Measurements from ENCODE around the gene TDRD7.

Gene TDRD7

GRCh38 chr9:97376902-97377301, 35.0 kb upstream of the TDRD7 start:
- no peak overlapping the region for H3K4me3 ChIP-seq (ENCODE audit: low read length)
- no peak for TF ChIP-seq ZNF274 (IDR thresholded peaks at IDR 0.05; ENCODE audit: low read depth, low read length)

- no peak for TF ChIP-seq ZNF274 (IDR thresholded peaks at IDR 0.05; ENCODE audit: low read depth, low read length)
- H3K4me3 ChIP-seq (ENCODE audit: low read length) = no peak overlapping the region
Observed at GRCh38 chr9:97382099-97382718, 29.7 kb upstream of the TDRD7 start.

DNA sequence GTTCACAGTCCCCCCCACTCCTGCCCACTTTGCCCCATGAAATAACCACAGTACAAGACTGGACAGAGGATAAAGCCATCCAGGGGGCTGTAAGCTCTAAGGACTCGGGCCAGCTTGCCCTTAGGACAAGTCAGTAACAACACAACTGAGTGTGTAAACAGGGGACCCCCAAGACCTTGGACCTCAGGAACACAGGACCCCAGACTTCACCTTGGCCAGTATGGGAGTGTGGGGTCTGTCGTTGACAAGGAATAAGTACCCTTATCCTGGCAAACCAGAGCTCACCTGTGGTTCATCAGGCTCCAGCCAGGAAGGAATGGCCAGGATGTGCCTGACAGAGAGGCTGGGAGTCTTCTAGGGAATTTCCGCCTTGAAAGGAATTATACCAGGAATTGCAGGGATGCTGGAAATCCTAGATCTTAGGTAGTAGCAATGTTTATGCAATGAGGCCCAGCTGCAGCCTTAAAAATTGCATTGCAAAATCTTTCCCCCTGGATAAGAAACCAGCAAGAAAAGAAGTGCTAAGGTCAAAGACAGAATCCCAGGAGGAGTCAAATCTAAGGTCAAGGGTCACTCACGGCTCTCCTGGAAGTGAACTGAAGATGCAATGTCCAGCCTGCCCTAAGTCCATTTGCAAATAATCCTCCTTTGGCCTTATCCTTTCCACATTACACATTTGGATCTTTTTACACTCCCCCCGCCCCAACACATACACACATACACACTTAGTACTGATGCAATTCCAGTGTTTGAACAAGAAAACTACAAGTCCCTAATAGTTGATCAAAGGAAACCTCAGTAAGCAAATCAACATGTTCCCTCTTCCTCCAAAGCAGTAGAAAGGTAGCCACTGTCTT, 27.3 kb upstream of the TDRD7 start:
- TF ChIP-seq ZNF274 (IDR thresholded peaks at IDR 0.05; ENCODE audit: low read depth, low read length) = no peak
- no peak overlapping the region for H3K4me3 ChIP-seq (ENCODE audit: low read length)

DNA sequence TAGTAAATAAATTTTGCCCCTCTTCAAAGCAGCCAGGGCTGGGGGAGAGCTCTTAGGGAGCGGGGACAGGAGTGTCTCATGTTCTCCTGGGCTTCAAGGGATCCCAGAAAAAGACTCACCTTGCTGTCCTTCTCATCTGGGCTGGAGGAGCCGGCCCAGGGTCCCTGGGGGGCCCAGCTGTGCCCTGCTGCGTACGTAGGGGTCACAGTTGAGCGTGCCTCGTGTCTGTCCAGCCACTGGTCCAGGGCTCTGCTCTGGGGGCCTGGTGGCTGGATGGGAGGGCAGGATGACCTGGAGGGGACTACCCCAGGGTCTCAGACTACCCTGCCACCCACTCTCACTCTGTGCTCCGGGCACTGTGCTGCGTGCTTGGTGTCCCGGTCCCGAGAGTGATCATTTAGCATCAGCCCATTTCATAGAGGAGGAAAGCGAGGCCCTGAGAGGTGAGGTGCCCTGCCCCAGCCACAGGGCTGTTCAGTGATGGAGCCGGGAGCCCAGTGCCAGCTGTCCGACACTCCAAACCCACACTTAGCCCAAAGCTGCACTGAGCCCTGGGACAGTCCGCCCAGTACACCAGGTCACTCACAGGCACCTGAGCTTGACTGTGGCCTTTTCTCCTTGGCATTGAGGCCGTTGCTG, 26.2 kb upstream of the TDRD7 start:
- H3K4me3 ChIP-seq (ENCODE audit: low read length) = no peak overlapping the region
- TF ChIP-seq ZNF274 (IDR thresholded peaks at IDR 0.05; ENCODE audit: low read depth, low read length) = no peak

DNA sequence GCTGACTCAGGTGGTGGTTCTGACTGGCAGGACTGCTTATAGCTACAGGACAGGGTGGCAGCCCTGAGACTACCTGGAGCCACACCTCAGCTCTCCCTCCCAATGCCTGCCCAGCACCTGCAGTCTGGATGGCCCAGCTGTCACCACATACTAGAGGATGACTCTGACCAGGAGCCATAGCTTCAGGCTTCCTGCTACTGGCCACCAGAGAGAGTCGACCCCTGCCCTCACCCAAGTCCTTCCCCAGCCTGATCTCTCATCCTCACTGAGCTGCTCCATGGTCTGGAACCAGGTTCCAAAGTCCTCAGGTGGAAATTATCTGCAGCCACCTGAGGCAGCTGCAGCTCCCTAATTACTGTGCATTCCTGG, 25.6 kb upstream of the TDRD7 start:
- no peak for TF ChIP-seq ZNF274 (IDR thresholded peaks at IDR 0.05; ENCODE audit: low read depth, low read length)
- no peak overlapping the region for H3K4me3 ChIP-seq (ENCODE audit: low read length)

DNA sequence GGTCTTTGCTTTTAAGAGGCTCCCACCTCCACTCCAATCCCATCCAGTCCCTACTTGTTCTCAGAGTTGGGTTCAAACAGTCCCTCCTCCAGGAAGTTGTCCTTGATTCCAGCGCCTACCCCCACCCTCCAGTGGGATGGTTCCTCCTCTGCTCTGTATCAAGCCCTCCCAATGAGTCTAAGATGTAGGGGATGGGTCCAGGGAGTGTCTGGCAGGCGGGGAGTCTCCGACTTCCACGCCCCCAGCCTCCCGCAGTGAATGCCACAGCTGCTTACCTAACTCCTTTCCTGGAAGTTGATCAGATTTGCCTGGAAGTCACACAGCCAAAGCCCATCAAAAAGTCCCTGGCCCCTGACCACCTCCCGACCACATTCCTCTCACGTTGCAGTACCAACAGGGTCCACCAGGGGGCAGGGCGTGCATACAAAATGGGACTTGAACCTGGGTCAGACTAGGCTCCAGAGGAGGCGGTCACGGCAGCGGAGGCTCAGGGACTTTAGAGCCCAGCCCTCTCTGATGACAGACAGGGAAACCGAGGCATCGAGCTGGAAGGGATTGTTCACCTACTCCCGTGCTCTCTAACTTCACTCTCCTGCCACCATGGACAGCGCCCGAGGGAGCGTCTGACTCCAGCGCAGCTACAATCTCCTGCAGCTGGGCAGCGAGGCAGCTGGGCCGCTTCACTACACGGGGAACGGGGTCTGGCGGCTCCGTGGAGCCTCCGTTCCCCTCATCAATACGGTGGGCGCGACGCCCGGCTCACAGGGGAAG, 25.0 kb upstream of the TDRD7 start:
- no peak overlapping the region for H3K4me3 ChIP-seq (ENCODE audit: low read length)
- TF ChIP-seq ZNF274 (IDR thresholded peaks at IDR 0.05; ENCODE audit: low read depth, low read length) = no peak

- H3K4me3 ChIP-seq (ENCODE audit: low read length) = no peak overlapping the region
- no peak for TF ChIP-seq ZNF274 (IDR thresholded peaks at IDR 0.05; ENCODE audit: low read depth, low read length)
Observed at GRCh38 chr9:97387504-97387886, 24.4 kb upstream of the TDRD7 start.

DNA sequence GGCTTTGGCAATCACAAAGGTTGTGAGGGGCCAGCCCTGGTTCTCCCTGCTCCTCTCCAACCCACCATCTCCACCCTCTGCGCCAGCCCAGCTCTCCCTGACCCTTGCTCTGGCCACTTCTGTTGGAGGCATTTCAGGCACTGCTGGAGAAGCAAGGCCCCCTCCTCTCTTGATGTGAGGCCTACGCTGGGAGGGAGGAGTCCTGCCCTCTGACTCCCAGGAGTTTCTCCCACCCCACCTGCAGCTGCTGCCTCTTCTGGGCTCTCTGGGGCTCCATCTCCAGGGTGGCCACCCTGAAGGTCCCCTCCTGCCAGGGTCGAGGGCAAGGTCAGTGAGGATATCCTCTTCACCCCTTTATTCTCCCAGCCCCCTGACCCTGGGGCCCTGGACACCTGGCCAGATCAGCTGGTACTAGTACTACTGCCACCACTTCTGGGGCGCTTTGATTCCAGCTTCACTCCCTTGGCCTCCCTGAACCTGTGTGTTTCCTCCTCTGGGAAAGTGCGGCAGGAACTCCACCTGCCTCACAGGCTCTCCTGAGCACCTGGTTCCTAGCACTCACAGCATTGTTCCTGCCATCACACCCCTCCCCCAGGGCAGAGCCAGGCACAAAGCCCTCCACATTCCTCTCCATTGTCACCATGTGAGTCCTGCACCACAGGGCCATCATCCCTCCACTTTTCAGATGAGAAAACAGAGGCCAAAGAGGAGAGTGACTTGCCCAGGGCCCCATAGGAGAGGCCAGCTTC, 23.8 kb upstream of the TDRD7 start:
- TF ChIP-seq ZNF274 (IDR thresholded peaks at IDR 0.05; ENCODE audit: low read depth, low read length) = no peak
- no peak overlapping the region for H3K4me3 ChIP-seq (ENCODE audit: low read length)

GRCh38 chr9:97388721-97389238, 23.1 kb upstream of the TDRD7 start:
- no peak overlapping the region for H3K4me3 ChIP-seq (ENCODE audit: low read length)
- no peak for TF ChIP-seq ZNF274 (IDR thresholded peaks at IDR 0.05; ENCODE audit: low read depth, low read length)

DNA sequence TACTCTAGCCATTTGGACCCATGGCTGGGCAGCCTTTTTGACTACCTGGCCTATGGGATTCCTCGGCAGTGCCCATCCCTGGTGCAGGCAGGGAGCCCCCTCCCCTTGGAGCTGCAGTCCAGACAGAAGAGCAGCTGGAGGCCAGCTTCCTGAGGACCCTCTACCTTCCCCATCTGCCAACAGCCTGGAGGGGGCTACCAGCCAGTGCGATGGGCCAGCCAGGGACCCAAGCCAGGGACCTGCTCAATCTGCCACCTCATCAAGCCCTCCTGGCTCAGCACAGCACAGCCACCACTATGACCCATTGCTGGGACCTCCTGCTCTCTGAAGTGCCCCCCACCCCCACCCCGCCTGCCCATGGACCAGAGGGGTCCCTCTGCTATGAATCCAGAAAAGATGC, 22.6 kb upstream of the TDRD7 start:
- H3K4me3 ChIP-seq (ENCODE audit: low read length) = no peak overlapping the region
- no peak for TF ChIP-seq ZNF274 (IDR thresholded peaks at IDR 0.05; ENCODE audit: low read depth, low read length)

DNA sequence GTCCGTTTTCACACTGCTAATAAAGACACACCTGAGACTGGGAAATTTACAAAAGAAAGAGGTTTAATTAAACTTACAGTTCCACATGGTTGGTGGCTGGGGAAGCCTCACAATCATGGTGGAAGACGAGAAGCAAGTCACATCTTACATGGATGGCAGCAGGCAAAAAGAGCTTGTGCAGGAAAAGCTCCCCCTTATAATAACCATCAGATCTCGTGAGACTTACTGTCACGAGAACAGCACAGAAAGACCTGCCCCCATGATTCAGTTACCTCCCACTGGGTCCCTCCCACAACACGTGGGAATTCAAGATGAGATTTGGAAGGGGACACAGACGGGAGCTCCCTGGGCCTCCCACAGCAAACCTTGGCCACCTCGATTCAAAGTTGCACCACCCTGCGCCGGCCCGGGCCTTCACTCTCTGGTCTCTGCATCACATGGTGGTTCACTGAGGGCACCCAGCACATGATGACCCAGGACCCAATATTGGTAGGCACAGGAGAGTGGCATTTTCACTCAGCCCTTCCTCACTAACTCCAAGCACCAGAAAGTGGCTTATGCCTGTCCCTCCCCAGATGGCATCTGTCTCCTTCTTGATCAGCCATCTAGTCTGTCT, 21.0 kb upstream of the TDRD7 start:
- no peak for TF ChIP-seq ZNF274 (IDR thresholded peaks at IDR 0.05; ENCODE audit: low read depth, low read length)

GRCh38 chr9:97394881-97395280, 17.0 kb upstream of the TDRD7 start:
- H3K4me3 ChIP-seq (ENCODE audit: low read length) = no peak overlapping the region
- TF ChIP-seq ZNF274 (IDR thresholded peaks at IDR 0.05; ENCODE audit: low read depth, low read length) = no peak

More for the DNA sequence above, 21.0 kb upstream of the TDRD7 start:
- no peak overlapping the region for H3K4me3 ChIP-seq (ENCODE audit: low read length)

DNA sequence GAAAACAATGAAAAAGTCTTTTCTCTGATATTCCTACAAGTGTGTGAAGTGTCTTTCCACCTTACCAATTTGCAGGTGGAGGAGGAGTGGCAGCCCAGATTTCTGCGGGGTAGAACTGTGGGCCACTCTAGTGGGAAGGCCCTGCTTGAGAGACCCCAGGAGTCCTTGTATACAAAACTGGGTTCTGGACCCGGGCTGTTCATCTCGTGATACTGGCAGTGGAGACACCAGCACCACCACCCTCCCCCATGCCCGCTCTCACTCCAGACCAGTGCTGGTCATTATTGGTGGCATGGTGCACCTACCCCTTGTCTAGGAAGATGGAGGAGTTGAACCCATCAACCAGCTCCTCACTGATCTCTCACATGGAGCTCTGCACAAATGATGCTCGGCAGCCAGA, 16.2 kb upstream of the TDRD7 start:
- H3K4me3 ChIP-seq (ENCODE audit: low read length) = no peak overlapping the region
- TF ChIP-seq ZNF274 (IDR thresholded peaks at IDR 0.05; ENCODE audit: low read depth, low read length) = no peak
